HUDEP-2 (cell line): Measurements from ENCODE around the gene CERS6.
"Not testable (repeated sequence)": the region's sequence is repeated elsewhere in the genome, so short reads cannot be mapped to it uniquely, and the experiment has no call there.

Source experiments
- DNase-seq, 76 experiments: peaks; one replicate each; lab custom pipeline; 2025; ENCODE audit not compliant: unreplicated experiment in 76 of 76; lab: John Stamatoyannopoulos, UW

The CERS6 gene

GRCh38 chr2:168495524-168495923 is 39.5 kb downstream of the CERS6 start:
- no peak for DNase-seq

GRCh38 chr2:168496906-168497305 is 40.8 kb downstream of the CERS6 start:
- DNase-seq, result no peak

- no peak for DNase-seq
These were observed 43.4 kb downstream of the CERS6 start for GRCh38 chr2:168499500-168499899.

- no peak for DNase-seq
These were observed 44.4 kb downstream of the CERS6 start for GRCh38 chr2:168500516-168500915.

- no peak for DNase-seq
These were observed 45.5 kb downstream of the CERS6 start for GRCh38 chr2:168501466-168502065.

- not testable (repeated sequence) for DNase-seq
These were observed 46.8 kb downstream of the CERS6 start for GRCh38 chr2:168502852-168503251.

GRCh38 chr2:168503901-168504300 is 47.8 kb downstream of the CERS6 start:
- no peak for DNase-seq

GRCh38 chr2:168504323-168504722 is 48.3 kb downstream of the CERS6 start:
- DNase-seq, result no peak

GRCh38 chr2:168510125-168510756 is 54.2 kb downstream of the CERS6 start:
- no peak for DNase-seq

- DNase-seq, result no peak
These were observed 58.6 kb downstream of the CERS6 start for GRCh38 chr2:168514692-168515091.

- DNase-seq, result no peak
These were observed 59.4 kb downstream of the CERS6 start for GRCh38 chr2:168515502-168515901.

- no peak for DNase-seq
These were observed 61.7 kb downstream of the CERS6 start for GRCh38 chr2:168517816-168518215.

- no peak for DNase-seq
These were observed 62.5 kb downstream of the CERS6 start for GRCh38 chr2:168518555-168519066.

GRCh38 chr2:168519534-168520308 is 63.6 kb downstream of the CERS6 start:
- no peak for DNase-seq

- DNase-seq, result peak in 57 of 76 experiments; percentile 3 to 75 (median 30)
These were observed 65.1 kb downstream of the CERS6 start for GRCh38 chr2:168521053-168521741.

- no peak for DNase-seq
These were observed 66.4 kb downstream of the CERS6 start for GRCh38 chr2:168522446-168522845.

- no peak for DNase-seq
These were observed 67.9 kb downstream of the CERS6 start for GRCh38 chr2:168524005-168524404.

- DNase-seq, result no peak
These were observed 68.9 kb downstream of the CERS6 start for GRCh38 chr2:168525020-168525419.

- DNase-seq, result no peak
These were observed 69.8 kb downstream of the CERS6 start for GRCh38 chr2:168525716-168526446.

- DNase-seq, result no peak
These were observed 70.6 kb downstream of the CERS6 start for GRCh38 chr2:168526641-168527040.
